ENCODE measurements around the gene HMGCL.

DNA sequence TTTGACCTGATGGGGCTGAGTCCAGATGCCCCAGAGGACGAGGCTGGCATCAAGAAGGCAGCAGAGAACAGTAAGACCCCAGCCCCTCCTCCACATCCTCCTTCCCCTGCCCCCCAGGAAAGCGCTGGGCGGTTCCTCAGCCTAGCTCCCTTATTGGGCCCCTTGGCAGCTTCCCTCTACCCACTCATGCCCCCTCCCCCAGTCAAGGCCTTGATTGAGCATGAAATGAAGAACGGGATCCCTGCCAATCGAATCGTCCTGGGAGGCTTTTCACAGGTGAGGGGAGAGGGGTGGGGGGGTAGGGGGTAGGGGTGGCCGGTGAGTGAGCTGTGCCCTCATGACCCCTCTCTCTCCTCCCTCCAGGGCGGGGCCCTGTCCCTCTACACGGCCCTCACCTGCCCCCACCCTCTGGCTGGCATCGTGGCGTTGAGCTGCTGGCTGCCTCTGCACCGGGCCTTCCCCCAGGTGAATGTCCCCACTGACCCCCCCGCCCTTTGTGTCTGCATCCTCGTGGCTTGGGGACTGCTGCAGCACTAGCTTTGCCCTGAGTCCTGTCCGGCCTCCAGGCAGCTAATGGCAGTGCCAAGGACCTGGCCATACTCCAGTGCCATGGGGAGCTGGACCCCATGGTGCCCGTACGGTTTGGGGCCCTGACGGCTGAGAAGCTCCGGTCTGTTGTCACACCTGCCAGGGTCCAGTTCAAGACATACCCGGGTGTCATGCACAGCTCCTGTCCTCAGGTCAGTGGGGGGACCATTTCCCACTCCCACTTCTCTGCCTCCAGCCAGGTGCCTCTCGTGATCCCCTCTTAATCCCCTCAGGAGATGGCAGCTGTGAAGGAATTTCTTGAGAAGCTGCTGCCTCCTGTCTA is 31.1 kb downstream of the HMGCL start:
- TF ChIP-seq, protein P1, sequence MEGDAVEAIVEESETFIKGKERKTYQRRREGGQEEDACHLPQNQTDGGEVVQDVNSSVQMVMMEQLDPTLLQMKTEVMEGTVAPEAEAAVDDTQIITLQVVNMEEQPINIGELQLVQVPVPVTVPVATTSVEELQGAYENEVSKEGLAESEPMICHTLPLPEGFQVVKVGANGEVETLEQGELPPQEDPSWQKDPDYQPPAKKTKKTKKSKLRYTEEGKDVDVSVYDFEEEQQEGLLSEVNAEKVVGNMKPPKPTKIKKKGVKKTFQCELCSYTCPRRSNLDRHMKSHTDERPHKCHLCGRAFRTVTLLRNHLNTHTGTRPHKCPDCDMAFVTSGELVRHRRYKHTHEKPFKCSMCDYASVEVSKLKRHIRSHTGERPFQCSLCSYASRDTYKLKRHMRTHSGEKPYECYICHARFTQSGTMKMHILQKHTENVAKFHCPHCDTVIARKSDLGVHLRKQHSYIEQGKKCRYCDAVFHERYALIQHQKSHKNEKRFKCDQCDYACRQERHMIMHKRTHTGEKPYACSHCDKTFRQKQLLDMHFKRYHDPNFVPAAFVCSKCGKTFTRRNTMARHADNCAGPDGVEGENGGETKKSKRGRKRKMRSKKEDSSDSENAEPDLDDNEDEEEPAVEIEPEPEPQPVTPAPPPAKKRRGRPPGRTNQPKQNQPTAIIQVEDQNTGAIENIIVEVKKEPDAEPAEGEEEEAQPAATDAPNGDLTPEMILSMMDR (conservative IDR thresholded peaks at IDR 0.05) = no peak
- no peak for TF ChIP-seq ZFX (IDR thresholded peaks at IDR 0.05)
